K562 (cell line): ENCODE measurements around the gene ACADVL. TPM values are rescaled to one million over a fixed set of nuclear protein-coding genes. Genes with fewer than 3 reads are reported as not detected.

Experiments
- ATF3 ChIP-seq, 2 experiments: fragments of 450-650 bp in 1 of 2; sonication (generic) in 1 of 2; formaldehyde crosslinking in 1 of 2; IDR thresholded peaks in 1 of 2; conservative IDR thresholded peaks in 1 of 2; 2 replicates each; pipeline versions ENCODE4 v1.6.1 to v1.8.1; 2016 to 2023; ENCODE audit warnings: mild to moderate bottlenecking in 2 of 2, moderate library complexity in 2 of 2, inconsistent platforms in 1 of 2, missing genetic modification reagents in 1 of 2
- ATF7 ChIP-seq: fragments of 450-650 bp; IDR thresholded peaks from 2 replicates; pipeline ENCODE4 v1.7.1; 2014; ENCODE audit warnings: mild to moderate bottlenecking, moderate library complexity
- CBX3 ChIP-seq, 2 experiments: IDR thresholded peaks; 1 replicate in 1 of 2; 2 replicates in 1 of 2; pipeline ENCODE4 v1.6.1; 2012; ENCODE audit warnings: inconsistent platforms in 2 of 2, low read length in 2 of 2, borderline replicate concordance in 1 of 2, control low read depth in 1 of 2
- E2F3 ChIP-seq: fragments of 250-450 bp; sonication (Bioruptor Pico); IDR thresholded peaks from 2 replicates; pipeline ENCODE4 v1.4.0; 2020; ENCODE audit warnings: mild to moderate bottlenecking
- E2F4 ChIP-seq: sonication (generic); formaldehyde crosslinking; IDR thresholded peaks from 2 replicates; pipeline ENCODE4 v1.8.0; 2022; ENCODE audit warnings: mild to moderate bottlenecking, low read depth, missing genetic modification reagents
- ELF2 ChIP-seq: fragments of 250-450 bp; sonication (Bioruptor Pico); IDR thresholded peaks from 2 replicates; pipeline ENCODE4 v1.5.0; 2021; ENCODE audit warnings: mild to moderate bottlenecking
- ETV1 ChIP-seq: fragments of 450-650 bp; conservative IDR thresholded peaks from 2 replicates; pipeline ENCODE4 v1.6.1; 2016; ENCODE audit warnings: missing genetic modification characterization, control low read depth, low read depth, missing compliant biosample characterization
- GABPB1 ChIP-seq: sonication (generic); formaldehyde crosslinking; IDR thresholded peaks from 2 replicates; pipeline ENCODE4 v1.8.0; 2022; ENCODE audit warnings: mild to moderate bottlenecking, missing genetic modification reagents
- HDGF ChIP-seq: fragments of 450-650 bp; IDR thresholded peaks from 2 replicates; pipeline ENCODE4 v1.6.1; 2016
- MTF1 ChIP-seq: fragments of 250-450 bp; sonication (Bioruptor Pico); IDR thresholded peaks from 2 replicates; pipeline ENCODE4 v1.9.0; 2021; ENCODE audit warnings: moderate library complexity, mild to moderate bottlenecking, inconsistent platforms, borderline replicate concordance
- POLR2AphosphoS2 ChIP-seq: IDR thresholded peaks from 2 replicates; pipeline ENCODE4 v1.6.1; 2012; ENCODE audit warnings: low read length, improper control_type of control experiment
- POLR2AphosphoS5 ChIP-seq: IDR thresholded peaks from 2 replicates; pipeline ENCODE4 v1.6.1; 2011; ENCODE audit warnings: mild to moderate bottlenecking, low read depth, low read length, moderate library complexity; ENCODE audit not compliant: control insufficient read depth, insufficient read depth
- RBM25 ChIP-seq: fragments of 200-400 bp; formaldehyde crosslinking; IDR thresholded peaks from 2 replicates; pipeline ENCODE4 v1.6.1; 2018; ENCODE audit warnings: low read length, low read depth, moderate library complexity; ENCODE audit not compliant: severe bottlenecking
- REST ChIP-seq, 2 experiments: fragments of 450-650 bp; formaldehyde crosslinking in 1 of 2; IDR thresholded peaks; 2 replicates each; pipeline versions ENCODE4 v1.4.0 to v1.6.1; 2014 to 2020; ENCODE audit warnings: mild to moderate bottlenecking in 2 of 2, borderline replicate concordance in 1 of 2, low read depth in 1 of 2
- TAF1 ChIP-seq: IDR thresholded peaks from 2 replicates; pipeline ENCODE4 v1.6.1; 2011; ENCODE audit warnings: mild to moderate bottlenecking, low read length, moderate library complexity; ENCODE audit not compliant: insufficient read depth, control insufficient read depth, severe bottlenecking; ENCODE audit errors: extremely low read depth
- TARDBP ChIP-seq: fragments of 450-650 bp; IDR thresholded peaks from 2 replicates; pipeline ENCODE4 v1.6.1; 2016
- ZFPM2 ChIP-seq: fragments of 250-450 bp; sonication (Bioruptor Pico); IDR thresholded peaks from 2 replicates; pipeline ENCODE4 v1.5.1; 2022; ENCODE audit warnings: mild to moderate bottlenecking
- polyA plus RNA-seq, 8 experiments: library from polyadenylated mRNA; depleted of rRNA in 4 of 8; stranded (reverse) in 5 of 8; unstranded in 3 of 8; fragments of >200 nt; fragmentation: Nextera tagmentation in 2 of 8; fragmentation: Illumina TruSeq in 1 of 8; extraction: Ambion mirVana in 2 of 8; extraction: Trizol in 1 of 8; gene quantifications; 2 replicates each; pipeline versions ENCODE4 v1.2.1 to v1.2.3, GENCODE V29; 2011 to 2014; ENCODE audit warnings: inconsistent platforms in 1 of 8, missing spikeins in 1 of 8
- total RNA-seq, 7 experiments: library from RNA; depleted of rRNA in 6 of 7; stranded (reverse); fragments of >200 nt in 6 of 7; fragmentation: Illumina TruSeq in 2 of 7; extraction: Trizol in 2 of 7; gene quantifications; 2 replicates each; pipeline versions ENCODE4 v1.2.1 to v1.2.3, GENCODE V29; 2011 to 2021; ENCODE audit warnings: low replicate concordance in 1 of 7

Gene ACADVL
- total and polyA plus RNA-seq, 9 of the 15 experiments (the other 6 are each of a cell fraction or from before 2014, with no cell fraction given) = 25.5 to 449 (median 214) TPM

GRCh38 chr17:7251661-7252175, 32.0 kb downstream of the ACADVL start, which contains the start of gene CTDNEP1 (continued):
- TF ChIP-seq REST (IDR thresholded peaks at IDR 0.05; ENCODE audit: borderline replicate concordance) (no peak), REST (CRISPR knock-in tag; IDR thresholded peaks at IDR 0.05; ENCODE audit: low read depth) (no peak), TARDBP (no peak), E2F3 (CRISPR knock-in tag) (no peak), ATF7 (no peak), ZFPM2 (no peak), POLR2AphosphoS5 (no peak), MTF1 (CRISPR knock-in tag) (no peak), CBX3 (IDR thresholded peaks at IDR 0.05; ENCODE audit: borderline replicate concordance in 1 of 2, low read length in 2 of 2) (no peak), ELF2 (no peak), ATF3 (IDR thresholded peaks at IDR 0.05) (no peak), ATF3 (CRISPR knock-in tag; conservative IDR thresholded peaks at IDR 0.05) (no peak), GABPB1 (CRISPR knock-in tag) (peak; percentile 91), TAF1 (peak; percentile 39), POLR2AphosphoS2 (no peak), RBM25 (no peak), HDGF (no peak), ETV1 (tag) (peak; percentile 67), E2F4 (no peak)
